HG03575 (cell line): ENCODE measurements around the gene VTCN1.
"Not testable (repeated sequence)": the region's sequence is repeated elsewhere in the genome, so short reads cannot be mapped to it uniquely, and the experiment has no call there.

Experiments used
- ATAC-seq: cut with Tn5 transposase; IDR thresholded peaks from one replicate; pipeline ENCODE4 v1.9.1; 2021; ENCODE audit not compliant: unreplicated experiment, insufficient number of reproducible peaks, low FRiP score; ENCODE audit errors: extremely low read depth

VTCN1 gene

DNA sequence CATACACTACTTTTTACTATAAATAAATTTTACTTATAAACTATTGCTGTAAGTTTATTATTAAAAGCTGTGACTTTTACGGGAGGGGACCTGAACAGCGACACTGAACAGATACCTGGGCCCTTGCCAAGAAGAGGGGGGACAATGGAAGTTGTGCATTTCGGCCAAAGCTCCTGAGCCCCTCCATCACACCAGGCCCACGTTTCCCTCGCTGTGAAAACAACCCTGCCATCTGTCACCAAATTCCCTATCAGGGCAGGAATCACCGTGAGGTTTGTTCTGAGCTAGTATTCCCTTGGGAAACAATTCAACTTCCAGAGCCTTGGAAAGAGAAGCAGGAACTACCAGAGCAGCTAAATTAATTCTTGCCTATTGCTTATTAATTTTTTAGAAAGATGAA is 37.0 kb downstream of the VTCN1 start:
- no peak for ATAC-seq

DNA sequence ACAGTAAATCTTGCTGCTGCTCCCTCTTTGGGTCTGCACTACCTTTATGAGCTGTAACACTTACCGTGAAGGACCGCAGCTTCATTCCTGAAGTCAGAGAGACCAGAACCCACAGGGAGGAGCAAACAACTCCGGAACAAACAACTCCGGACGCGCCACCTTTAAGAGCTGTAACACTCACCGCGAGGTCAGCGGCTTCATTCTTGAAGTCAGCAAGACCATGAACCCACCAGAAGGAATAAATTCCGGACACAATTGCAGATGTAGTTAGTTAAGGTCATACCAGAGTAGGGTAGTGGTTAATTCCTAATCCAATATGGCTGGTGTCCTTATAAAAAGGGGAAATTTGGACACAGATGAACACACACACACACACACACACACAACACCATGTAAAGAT is 37.7 kb downstream of the VTCN1 start:
- ATAC-seq, result no peak

DNA sequence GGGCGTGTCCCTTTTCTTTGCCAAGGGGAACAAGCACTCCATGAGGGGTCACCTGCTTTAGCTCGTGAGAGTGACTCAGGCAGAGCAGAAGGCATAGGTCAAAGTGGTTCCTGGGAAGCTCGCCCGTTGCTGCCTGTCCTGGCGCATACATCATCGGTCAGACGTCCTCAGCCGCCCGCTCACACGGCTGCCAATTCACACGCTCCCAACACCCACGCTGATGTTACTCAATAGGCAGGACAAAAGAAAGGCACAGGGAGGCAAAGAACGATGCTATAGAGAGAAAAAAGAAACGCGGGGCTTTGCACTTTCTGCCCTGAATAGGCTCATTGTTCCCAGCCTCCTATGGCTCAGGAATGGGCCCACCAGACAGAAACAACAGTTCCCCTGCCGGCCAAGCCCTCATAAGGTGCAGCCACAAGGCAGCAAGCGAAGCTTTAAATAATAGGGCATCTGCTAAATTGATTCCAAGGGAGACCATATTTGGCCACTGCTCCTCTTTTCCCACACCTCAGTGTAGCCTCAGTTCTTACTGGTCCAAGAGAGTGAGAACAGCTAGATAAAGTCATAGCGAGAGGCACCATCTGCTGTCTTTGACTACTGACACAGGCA is 38.7 kb downstream of the VTCN1 start:
- no peak for ATAC-seq

DNA sequence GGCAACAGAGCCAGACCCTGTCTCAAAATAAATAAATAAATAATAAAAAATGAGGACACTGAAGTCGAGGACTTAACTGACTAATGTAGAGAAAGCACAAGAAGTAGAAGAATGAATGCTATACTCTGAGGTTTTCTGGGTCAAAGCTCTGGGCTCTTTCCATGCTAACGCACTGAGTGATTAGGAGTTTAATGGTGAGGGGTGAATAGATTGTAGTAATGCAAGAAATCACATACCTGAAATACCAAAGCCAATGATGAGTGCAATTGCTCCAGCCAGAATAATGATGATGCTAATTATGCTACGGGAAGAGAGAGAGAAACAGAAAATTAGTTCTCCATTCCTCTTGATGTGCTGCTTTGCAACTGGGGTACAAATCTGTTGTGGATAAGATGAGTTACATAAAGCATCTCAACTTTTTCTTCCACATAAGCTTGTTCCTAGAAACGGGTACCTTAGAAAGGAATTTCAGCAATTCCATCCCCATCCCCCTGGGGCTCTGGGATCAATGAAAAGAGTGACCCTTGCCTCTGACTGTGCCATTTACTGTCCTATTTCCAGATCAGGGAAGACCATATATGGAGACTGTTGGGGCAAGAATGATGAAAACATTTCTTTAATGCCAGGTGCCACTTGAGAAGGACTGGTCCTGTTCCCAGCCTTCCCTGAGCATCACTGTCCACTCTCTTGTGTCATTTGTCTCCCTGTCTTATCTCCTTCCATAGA is 40.7 kb downstream of the VTCN1 start:
- ATAC-seq, result no peak

DNA sequence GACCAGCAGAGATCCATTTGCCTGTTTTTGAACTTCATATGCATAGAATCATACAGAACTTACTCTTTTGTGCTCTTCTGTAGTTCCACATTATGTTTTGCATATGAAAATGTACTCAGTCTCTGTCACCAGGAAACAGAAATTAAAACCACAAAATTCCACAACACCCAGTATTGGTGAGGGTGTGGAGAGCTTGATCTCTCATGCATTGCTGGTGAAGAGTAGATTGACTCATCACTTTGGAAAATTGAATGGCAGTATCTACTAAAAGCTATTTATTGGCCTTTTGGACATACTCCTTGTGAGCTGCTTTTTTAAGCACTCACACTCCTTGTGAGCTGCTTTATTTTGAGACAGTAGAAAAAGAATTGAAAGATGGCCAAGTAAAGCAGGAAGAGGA is 43.3 kb downstream of the VTCN1 start:
- ATAC-seq, result no peak

DNA sequence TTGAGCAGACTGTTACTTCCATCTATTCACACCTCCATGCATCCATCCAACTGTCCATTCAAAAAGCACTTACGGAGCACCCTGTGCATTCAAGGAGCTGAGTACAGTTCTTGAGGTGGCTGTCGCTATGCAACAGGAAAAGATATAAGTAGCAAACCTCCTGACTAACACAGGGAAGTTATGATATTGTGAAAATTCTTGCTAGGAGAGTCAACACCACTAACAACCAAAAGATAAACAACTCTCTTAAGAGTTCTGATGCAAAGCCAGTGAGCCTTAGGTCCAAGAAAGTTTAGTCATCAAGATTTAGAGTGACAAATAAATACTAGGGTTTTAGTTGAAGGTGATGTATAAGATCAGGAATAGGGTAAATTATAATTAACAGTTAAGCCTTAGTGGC is 44.7 kb downstream of the VTCN1 start:
- no peak for ATAC-seq

DNA sequence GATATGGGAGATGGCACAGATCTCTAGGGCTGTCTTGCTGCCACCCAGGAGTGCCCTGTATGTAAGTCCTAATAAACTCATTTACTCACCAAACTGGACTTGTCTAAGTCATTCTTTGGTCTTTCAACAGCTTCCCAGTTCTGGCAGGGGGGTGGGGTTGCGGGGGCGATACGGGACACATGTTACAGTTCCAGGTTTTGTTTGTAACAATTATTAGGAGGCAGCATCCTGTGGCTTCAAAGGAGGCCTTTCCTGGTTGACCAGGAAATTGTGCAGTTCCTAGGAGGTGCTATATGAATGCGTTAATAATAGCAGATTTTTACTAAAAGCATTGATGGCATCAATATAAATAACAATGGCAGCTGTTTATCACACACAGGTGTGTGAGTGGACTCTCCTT is 46.5 kb downstream of the VTCN1 start:
- no peak for ATAC-seq

DNA sequence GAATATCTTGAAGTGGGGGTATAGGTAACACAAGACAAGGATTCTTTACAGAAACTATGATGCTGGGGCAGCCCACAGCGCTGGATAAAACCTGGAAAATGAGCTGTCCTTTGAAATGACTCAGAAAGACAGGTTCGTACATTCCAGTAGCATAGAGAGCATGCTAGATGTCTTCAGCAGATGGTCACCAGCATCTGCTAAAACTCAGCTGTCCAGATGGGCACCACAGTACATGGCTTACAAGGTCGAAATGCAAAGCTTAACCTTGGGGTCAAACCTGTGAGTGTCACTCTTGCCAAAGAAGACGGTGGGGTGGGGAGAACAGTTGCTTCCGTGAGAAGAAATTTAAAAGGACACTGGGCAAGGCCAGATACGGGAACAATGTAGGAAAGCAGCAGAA is 47.9 kb downstream of the VTCN1 start:
- ATAC-seq, result no peak

DNA sequence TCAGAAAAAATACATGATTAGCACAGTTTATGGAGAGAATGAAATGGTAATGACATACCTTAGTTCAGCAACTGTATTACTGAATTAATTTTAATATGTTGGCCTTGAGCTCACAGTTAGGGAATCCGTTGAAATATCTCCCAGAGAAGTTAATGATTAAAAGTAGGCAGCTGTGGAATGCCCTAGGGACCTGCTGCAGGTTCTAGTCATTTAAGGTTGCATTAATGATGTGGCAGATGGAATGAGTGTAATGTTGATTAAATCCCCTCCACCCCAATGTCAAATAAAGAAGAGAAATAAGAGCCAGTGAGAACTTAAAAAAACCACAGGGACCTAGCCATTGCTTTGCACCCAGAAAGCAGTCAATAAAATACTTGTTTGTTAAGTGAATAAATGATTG is 48.8 kb downstream of the VTCN1 start:
- ATAC-seq, result no peak

DNA sequence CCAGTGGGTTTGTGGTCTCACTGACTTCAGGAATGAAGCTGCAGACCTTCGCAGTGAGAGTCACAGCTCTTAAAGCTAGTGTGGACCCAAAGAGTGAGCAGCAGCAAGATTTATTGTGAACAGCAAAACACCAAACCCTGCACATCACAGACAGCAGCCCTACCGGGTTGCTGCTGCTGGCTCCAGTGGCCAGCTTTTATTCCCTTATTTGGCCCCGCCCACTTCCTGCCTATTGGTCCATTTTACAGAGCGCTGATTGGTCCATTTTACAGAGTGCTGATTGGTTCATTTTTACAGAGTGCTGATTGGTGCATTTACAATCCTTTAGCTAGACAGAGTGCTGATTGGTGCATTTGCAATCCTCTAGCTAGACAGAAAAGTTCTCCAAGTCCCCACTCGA is 59.4 kb downstream of the VTCN1 start:
- ATAC-seq, result not testable (repeated sequence)

DNA sequence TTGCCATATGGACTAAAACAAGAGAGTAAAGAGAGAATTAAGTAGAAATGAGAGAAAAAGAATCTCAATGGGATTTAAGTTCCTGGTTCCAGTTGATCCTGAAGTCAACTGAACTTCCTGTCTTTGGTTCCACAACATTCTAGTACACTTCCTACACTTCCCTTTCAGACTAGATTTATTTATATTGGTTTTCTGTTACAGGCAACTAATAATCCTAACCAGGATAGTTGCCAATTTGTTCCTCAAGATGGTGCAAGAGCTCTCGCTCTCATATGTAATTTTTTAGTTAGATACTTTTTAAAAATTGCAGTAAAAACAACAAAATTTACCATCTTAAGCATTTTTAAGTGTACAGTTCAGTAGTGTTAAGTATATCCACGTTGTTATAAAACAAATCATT is 60.4 kb downstream of the VTCN1 start:
- no peak for ATAC-seq

DNA sequence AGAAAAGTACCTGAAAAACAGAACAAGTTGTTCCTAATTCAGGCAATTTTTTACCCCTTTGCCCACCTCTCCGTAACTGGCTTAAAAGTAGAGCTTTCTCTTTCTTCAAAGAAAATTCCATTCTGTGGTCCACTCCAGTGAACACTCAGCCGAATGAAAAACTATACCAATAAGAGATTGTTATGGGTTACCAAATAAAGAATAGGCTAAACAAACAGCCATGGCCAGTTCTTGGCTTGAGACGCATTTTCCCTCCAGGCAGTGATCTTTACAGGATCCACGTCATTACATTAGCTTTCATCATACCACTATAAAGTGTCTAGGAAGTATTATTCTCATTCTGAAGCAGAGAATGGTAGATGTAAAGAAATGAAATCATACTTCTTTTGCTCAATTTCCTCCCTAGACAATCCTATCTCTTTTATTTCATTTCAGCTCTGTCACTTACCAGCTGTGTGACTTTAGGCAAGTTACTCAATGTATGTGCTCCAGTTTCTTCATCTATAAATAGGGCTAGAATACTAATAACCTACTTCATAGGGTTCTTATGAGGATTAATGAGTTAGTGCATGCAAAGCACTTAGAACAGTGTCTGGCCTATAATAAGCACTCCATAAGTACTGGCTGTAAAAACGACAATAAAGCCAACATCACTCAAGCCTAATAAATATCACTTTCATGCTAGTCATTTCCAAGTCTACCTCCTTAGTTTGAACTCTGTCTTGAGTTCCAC is 62.7 kb downstream of the VTCN1 start:
- ATAC-seq, result no peak

DNA sequence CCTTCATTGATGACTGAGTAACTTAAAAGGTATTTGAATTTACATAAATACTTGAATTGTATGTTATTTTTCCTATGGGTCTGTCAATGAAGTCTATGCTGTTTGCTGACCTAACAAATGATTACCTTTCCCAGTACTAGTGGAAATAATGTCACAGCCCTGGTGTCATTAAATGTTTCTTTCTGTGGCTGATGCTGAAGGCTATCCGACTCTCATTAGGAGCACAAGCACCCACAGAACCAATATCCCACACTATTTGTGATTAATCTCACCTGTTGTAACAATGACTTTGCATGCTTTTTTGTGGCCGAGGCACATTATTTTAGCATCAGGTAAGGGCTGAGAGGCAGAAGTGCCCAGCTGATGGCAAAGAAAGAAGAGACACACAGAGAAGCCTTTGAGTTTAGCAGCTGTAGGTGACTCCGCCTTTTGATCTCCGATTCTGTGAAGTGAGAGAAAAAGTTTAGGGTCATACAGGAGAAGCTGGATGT is 63.3 kb downstream of the VTCN1 start:
- no peak for ATAC-seq

DNA sequence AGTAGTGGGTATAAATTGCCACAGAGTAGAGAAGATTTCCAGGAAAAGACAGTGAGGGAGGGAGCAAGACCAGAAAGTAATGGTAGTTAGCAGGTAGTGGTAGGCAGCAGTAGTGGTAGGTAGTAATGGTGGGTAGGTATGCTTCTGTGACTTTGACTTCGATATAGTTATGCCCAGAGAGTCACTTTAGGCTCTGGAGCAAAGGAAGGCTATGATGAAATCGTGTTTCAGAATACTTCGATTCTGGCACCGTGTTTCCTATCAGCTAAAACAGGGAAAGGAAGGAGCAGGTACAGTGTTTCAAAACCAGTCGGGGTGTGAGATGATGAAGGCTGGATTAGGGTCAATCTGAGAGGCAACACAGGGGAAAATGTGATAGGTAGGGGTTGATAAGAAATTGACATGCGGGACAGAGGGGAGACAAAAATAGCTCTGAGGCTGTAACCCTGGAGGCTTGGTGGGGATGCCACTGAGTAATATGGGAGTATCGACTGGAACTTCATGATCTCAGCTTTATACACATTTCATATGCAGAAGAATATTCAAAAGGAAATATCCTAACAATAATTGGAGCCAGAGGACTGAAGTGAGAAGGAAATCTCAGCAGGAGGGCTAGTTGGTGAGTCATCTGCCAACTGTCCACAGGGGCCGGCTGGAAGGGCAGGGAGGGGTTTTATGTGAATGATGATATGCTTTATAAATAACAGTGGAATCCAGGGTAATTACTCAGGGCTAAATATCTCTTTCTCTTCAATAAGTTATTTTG is 64.0 kb downstream of the VTCN1 start:
- ATAC-seq, result no peak

DNA sequence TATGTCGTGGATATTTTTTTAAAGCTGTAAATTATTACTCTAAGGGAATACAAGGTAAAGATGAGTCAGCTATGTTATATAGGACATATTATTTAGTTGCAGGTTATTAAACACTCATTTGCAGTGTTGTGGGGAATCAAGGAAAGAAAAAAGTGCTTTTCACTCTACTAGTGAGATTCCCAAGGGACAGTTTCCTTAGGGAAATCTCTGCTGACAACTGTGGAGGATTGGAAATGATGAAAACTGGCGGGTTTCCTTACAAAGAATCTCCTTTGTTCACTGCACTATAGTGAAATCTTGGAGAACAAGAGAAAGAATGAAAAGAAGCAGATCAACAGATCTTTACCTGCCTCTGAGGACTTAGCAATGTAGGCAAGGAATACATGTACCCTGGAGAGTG is 64.7 kb downstream of the VTCN1 start:
- no peak for ATAC-seq

DNA sequence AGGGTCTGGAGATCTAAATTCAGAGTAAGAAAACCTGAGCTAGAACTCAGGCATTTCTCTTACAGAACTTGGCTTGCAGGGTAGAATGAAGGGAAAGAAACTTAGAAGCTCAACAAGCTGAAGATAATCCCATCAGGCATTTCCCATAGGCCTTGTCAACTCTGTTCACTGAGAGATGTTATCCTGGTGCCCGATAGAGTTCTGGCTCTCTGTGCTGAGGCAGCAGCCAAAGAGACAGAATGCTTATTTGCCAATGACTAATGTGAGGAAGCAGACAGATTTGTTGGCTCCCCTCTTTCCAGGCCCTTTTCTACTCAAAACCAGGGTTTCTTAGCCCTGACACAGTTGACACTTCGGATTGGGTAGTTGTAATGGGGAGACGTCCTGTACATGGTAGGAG is 66.9 kb downstream of the VTCN1 start:
- ATAC-seq, result no peak

DNA sequence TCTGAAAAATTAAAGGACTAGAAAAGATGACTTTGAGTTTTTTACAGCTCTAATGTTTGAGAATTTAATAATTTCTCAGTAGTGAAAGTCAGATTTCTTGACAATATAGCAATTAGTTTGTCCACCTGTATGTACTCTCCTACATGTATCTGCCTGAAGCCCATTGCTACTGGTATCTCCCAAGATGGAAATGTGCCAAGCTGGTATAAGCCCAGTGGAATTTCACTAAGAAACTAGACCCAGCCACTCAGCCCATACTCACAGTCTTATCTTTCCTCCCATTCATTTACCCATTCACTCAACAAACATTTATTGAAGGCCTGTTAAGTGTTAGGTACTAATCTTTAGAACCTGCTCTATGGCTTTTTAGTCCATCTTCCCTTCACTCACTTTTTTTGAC is 67.6 kb downstream of the VTCN1 start:
- ATAC-seq, result no peak

DNA sequence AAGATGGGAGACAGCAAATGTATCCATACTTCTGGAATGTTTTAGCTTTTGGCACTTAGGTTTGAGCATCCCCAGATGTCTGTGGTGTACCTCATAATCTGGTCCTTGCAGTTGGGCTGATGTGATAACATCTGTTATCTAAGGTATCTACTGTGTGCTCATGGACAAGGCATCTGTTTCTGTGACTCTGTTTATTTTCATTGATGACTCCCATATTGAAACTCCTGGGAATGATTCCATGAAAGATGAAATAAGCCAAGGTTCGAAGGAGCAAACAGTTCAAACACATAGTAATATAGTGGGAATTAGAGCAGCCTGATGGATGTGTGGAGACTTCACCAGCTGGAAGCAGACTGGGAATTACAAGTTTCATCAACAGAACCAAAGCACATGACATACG is 68.5 kb downstream of the VTCN1 start:
- ATAC-seq, result no peak

DNA sequence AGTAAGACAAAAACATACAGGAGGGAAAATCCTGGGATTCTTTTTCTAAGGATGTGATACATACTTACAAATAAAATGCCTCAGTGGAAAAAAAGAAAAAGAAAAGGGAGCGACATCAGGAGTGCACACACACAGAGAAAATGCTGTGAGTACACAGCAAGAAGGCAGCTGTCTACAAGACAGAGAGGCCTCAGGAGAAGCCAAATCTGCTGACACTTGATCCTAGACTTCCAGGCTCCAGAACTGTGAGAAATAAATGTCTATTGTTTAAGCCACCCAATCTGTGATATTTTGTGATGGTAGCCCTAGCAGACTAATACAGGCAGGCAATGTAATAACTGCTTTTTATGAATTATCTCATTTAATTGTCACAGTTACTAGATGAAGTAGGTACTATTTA is 72.2 kb downstream of the VTCN1 start:
- ATAC-seq, result no peak

DNA sequence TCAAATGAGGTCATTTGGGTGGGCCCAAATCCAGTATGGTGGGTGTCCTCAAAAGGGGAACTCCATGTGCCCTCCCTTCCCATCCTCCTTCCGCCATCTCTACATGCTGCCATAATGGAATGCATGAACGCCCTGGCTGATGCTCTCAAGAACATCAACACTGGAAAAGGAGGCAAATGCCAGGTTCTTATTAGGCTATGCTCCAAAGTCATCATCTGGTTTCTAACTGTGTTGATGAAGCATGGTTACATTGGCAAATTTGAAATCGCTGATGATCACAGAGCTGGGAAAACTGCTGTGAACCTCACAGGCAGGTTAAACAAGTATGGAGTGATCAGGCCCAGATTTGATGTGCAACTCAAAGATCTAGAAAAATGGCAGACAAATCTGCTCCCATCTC is 72.6 kb downstream of the VTCN1 start:
- no peak for ATAC-seq
